Neural cell (in vitro differentiated cells): Measurements from ENCODE around the gene TACC3. TPM values are rescaled to one million over a fixed set of nuclear protein-coding genes. Genes with fewer than 3 reads are reported as not detected.

ENCODE experiments used
- H2AFZ ChIP-seq: fragments of 200-600, 300-800 bp; sonication (generic), shearing (Covaris generic); 2 replicates; pipeline ENCODE4 v1.6.0; 2014; ENCODE audit warnings: low read depth, mild to moderate bottlenecking, antibody characterized with exemption, low read length, moderate library complexity
- H3F3A ChIP-seq: fragments of 200-600 bp; shearing (Covaris generic); 2 replicates; pipeline ENCODE4 v1.6.1; 2016; ENCODE audit warnings: mild to moderate bottlenecking, moderate library complexity, mixed read lengths, antibody characterized with exemption, low read length; ENCODE audit not compliant: insufficient read depth, poor library complexity, severe bottlenecking
- H3K27ac ChIP-seq: fragments of 200-600, 300-800 bp; sonication (generic), shearing (Covaris generic); 2 replicates; pipeline ENCODE4 v1.5.1; 2014; ENCODE audit warnings: mild to moderate bottlenecking, low read length, moderate library complexity
- H3K27me3 ChIP-seq: fragments of 300-800, 200-600 bp; sonication (generic), shearing (Covaris generic); 2 replicates; pipeline ENCODE4 v1.6.0; 2014; ENCODE audit warnings: mild to moderate bottlenecking, low read depth, low read length, moderate library complexity; ENCODE audit not compliant: insufficient read depth
- H3K36me3 ChIP-seq: fragments of 300-800, 200-600 bp; sonication (generic), shearing (Covaris generic); 2 replicates; pipeline ENCODE4 v1.5.1; 2014; ENCODE audit warnings: mild to moderate bottlenecking, antibody characterized with exemption, low read length, moderate library complexity; ENCODE audit not compliant: insufficient read depth
- H3K4me2 ChIP-seq: fragments of 300-800, 200-600 bp; sonication (generic), shearing (Covaris generic); 2 replicates; pipeline ENCODE4 v1.6.0; 2014; ENCODE audit warnings: mild to moderate bottlenecking, low read length
- H3K4me3 ChIP-seq: fragments of 300-800, 200-600 bp; sonication (generic), shearing (Covaris generic); 2 replicates; pipeline ENCODE4 v1.5.1; 2014; ENCODE audit warnings: mild to moderate bottlenecking, low read length, moderate library complexity
- H3K79me2 ChIP-seq: fragments of 200-600 bp; shearing (Covaris generic); replicated peaks from 2 replicates; pipeline ENCODE4 v1.6.0; 2014; ENCODE audit warnings: mild to moderate bottlenecking, low read length, moderate library complexity; ENCODE audit not compliant: insufficient read depth
- H3K9ac ChIP-seq: fragments of 300-800, 200-600 bp; sonication (generic), shearing (Covaris generic); 2 replicates; pipeline ENCODE4 v1.6.1; 2016; ENCODE audit warnings: mild to moderate bottlenecking, low read length, mixed read lengths
- H3K9me2 ChIP-seq: fragments of 200-600 bp; shearing (Covaris generic); 2 replicates; pipeline ENCODE4 v1.6.1; 2016; ENCODE audit warnings: mild to moderate bottlenecking, low read length, mixed read lengths; ENCODE audit not compliant: insufficient read depth
- H3K9me3 ChIP-seq: fragments of 200-600, 300-800 bp; sonication (generic), shearing (Covaris generic); 2 replicates; pipeline ENCODE4 v1.6.1; 2016; ENCODE audit warnings: mild to moderate bottlenecking, mixed run types, low read length, moderate library complexity, mixed read lengths
- H4K20me1 ChIP-seq: fragments of 200-600 bp; shearing (Covaris generic); 2 replicates; pipeline ENCODE4 v1.6.1; 2016; ENCODE audit warnings: mild to moderate bottlenecking, mixed run types; ENCODE audit not compliant: insufficient read depth
- EP300 ChIP-seq: fragments of 450-650 bp; conservative IDR thresholded peaks from 2 replicates; pipeline ENCODE4 v1.6.1; 2014; ENCODE audit warnings: antibody characterized with exemption, mild to moderate bottlenecking, moderate library complexity; ENCODE audit not compliant: poor library complexity, severe bottlenecking
- EZH2 ChIP-seq: fragments of 200-600, 300-800 bp; shearing (Covaris generic), sonication (generic); IDR thresholded peaks from 2 replicates; pipeline ENCODE4 v1.6.1; 2014; ENCODE audit warnings: antibody characterized with exemption, low read length, borderline replicate concordance, mild to moderate bottlenecking; ENCODE audit not compliant: insufficient read depth, poor library complexity, severe bottlenecking
- MXI1 ChIP-seq: fragments of 450-650 bp; conservative IDR thresholded peaks from 2 replicates; pipeline ENCODE4 v1.6.1; 2014; ENCODE audit warnings: antibody characterized with exemption, mild to moderate bottlenecking; ENCODE audit not compliant: poor library complexity, severe bottlenecking
- POLR2AphosphoS5 ChIP-seq: IDR thresholded peaks from 2 replicates; pipeline ENCODE4 v1.6.1; 2012
- RAD21 ChIP-seq: fragments of 450-650 bp; conservative IDR thresholded peaks from 2 replicates; pipeline ENCODE4 v1.6.1; 2014; ENCODE audit warnings: antibody characterized with exemption, mild to moderate bottlenecking, moderate library complexity
- SMC3 ChIP-seq: fragments of 450-650 bp; conservative IDR thresholded peaks from 2 replicates; pipeline ENCODE4 v1.6.1; 2014; ENCODE audit warnings: antibody characterized with exemption, mild to moderate bottlenecking, moderate library complexity; ENCODE audit not compliant: poor library complexity
- TAF1 ChIP-seq: IDR thresholded peaks from 2 replicates; pipeline ENCODE4 v1.6.1; 2012; ENCODE audit warnings: low read depth
- polyA plus RNA-seq: library from polyadenylated mRNA; depleted of rRNA; stranded (reverse); fragments of >200 nt; gene quantifications from 2 replicates; pipeline ENCODE4 v1.2.3, GENCODE V29; 2014
- TF ChIP-seq, protein P1 (sequence below): fragments of 450-650 bp; IDR thresholded peaks from 2 replicates; pipeline ENCODE4 v1.5.1; 2014; ENCODE audit warnings: antibody characterized with exemption, mild to moderate bottlenecking, moderate library complexity; ENCODE audit not compliant: poor library complexity, severe bottlenecking
- TF ChIP-seq, protein P2 (sequence below): IDR thresholded peaks from 2 replicates; pipeline ENCODE4 v1.6.1; 2012; ENCODE audit warnings: borderline replicate concordance

TACC3 gene
- polyA plus RNA-seq, 1 donor from 2014 or later, result 2.6 TPM

DNA sequence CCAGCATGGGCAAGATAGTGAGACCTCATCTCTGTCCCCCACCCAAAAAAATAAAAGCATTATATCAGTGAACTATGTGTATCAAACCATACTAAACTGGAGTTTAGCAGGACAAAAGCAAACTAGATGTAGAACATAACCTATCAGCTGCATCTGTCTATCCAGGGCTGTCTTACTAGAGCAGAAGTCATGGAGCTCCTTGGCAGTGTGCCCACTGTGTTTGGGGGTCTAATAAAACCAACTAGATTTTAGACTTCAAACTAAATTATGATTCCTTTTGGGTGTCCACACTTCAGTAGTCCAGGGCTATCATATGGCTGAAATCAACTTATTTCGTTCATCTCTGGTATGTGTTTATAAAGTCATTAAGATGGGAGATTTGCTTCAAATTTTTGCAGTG, 17.5 kb upstream of the TACC3 start:
- no peaks in the 10 kb centered on the region for H3K9me2 ChIP-seq
- H3K4me2 ChIP-seq, result no peak overlapping the region
- no peak overlapping the region for H3K4me3 ChIP-seq
- no peaks in the 10 kb centered on the region for H3K9me3 ChIP-seq
- no peak for TF ChIP-seq EZH2
- TF ChIP-seq, protein P1, sequence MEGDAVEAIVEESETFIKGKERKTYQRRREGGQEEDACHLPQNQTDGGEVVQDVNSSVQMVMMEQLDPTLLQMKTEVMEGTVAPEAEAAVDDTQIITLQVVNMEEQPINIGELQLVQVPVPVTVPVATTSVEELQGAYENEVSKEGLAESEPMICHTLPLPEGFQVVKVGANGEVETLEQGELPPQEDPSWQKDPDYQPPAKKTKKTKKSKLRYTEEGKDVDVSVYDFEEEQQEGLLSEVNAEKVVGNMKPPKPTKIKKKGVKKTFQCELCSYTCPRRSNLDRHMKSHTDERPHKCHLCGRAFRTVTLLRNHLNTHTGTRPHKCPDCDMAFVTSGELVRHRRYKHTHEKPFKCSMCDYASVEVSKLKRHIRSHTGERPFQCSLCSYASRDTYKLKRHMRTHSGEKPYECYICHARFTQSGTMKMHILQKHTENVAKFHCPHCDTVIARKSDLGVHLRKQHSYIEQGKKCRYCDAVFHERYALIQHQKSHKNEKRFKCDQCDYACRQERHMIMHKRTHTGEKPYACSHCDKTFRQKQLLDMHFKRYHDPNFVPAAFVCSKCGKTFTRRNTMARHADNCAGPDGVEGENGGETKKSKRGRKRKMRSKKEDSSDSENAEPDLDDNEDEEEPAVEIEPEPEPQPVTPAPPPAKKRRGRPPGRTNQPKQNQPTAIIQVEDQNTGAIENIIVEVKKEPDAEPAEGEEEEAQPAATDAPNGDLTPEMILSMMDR, result no peak
- TF ChIP-seq, protein P2, sequence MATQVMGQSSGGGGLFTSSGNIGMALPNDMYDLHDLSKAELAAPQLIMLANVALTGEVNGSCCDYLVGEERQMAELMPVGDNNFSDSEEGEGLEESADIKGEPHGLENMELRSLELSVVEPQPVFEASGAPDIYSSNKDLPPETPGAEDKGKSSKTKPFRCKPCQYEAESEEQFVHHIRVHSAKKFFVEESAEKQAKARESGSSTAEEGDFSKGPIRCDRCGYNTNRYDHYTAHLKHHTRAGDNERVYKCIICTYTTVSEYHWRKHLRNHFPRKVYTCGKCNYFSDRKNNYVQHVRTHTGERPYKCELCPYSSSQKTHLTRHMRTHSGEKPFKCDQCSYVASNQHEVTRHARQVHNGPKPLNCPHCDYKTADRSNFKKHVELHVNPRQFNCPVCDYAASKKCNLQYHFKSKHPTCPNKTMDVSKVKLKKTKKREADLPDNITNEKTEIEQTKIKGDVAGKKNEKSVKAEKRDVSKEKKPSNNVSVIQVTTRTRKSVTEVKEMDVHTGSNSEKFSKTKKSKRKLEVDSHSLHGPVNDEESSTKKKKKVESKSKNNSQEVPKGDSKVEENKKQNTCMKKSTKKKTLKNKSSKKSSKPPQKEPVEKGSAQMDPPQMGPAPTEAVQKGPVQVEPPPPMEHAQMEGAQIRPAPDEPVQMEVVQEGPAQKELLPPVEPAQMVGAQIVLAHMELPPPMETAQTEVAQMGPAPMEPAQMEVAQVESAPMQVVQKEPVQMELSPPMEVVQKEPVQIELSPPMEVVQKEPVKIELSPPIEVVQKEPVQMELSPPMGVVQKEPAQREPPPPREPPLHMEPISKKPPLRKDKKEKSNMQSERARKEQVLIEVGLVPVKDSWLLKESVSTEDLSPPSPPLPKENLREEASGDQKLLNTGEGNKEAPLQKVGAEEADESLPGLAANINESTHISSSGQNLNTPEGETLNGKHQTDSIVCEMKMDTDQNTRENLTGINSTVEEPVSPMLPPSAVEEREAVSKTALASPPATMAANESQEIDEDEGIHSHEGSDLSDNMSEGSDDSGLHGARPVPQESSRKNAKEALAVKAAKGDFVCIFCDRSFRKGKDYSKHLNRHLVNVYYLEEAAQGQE, result no peak
- TF ChIP-seq TAF1, result no peak
- TF ChIP-seq EP300, result no peak
- TF ChIP-seq MXI1, result no peak
- no peak for TF ChIP-seq SMC3
- TF ChIP-seq POLR2AphosphoS5, result no peak
- TF ChIP-seq RAD21, result no peak
- no peak overlapping the region for H3K27ac ChIP-seq
- peaks cover 20% of the 10 kb centered on the region for H3K79me2 ChIP-seq
- no peak overlapping the region for H3K9ac ChIP-seq
- no peaks in the 10 kb centered on the region for H4K20me1 ChIP-seq
- H3F3A ChIP-seq, result no peaks in the 10 kb centered on the region
- H2AFZ ChIP-seq, result no peak overlapping the region
- H3K36me3 ChIP-seq, result no peaks in the 10 kb centered on the region
- no peaks in the 10 kb centered on the region for H3K27me3 ChIP-seq

DNA sequence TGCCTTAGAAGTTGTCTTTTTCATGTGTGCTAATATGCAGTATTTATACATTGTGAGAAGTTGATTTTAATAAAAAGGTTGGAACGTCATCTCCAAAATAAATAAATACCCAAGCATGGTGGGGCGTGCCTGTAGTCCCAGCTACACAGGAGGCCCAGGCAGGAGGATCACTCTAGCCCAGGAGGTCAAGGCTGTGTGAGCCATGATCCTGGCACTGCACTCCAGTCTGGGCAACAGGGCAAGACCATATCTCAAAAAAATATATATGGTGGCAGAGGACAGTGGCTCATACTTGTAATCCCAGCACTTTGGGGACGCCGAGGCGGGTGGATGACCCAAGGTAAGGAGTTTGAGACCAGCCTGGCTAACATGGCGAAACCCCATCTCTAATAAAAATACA, 15.6 kb upstream of the TACC3 start:
- Histone ChIP-seq H3K9ac (no peak overlapping the region), H3K9me3 (no peaks in the 10 kb centered on the region), H3F3A (no peaks in the 10 kb centered on the region), H3K4me2 (no peak overlapping the region), H3K79me2 (peaks cover 33% of the 10 kb centered on the region), H3K27me3 (no peaks in the 10 kb centered on the region), H3K9me2 (no peaks in the 10 kb centered on the region), H3K36me3 (no peaks in the 10 kb centered on the region), H3K27ac (no peak overlapping the region), H4K20me1 (no peaks in the 10 kb centered on the region), H2AFZ (no peak overlapping the region), H3K4me3 (no peak overlapping the region)
- TF ChIP-seq TAF1 (no peak), MXI1 (no peak), EZH2 (no peak), POLR2AphosphoS5 (no peak)
- TF ChIP-seq, protein P1, result no peak
- TF ChIP-seq, protein P2, result no peak
